B cell (primary cell): ENCODE data around the gene TMEM115. TPM values are rescaled to one million over a fixed set of nuclear protein-coding genes. Genes with fewer than 3 reads are reported as not detected.

ENCODE experiments used
- ATAC-seq: fragments of 200-7000 bp; cut with Tn5 transposase; one replicate; pipeline ENCODE4 v1.10.0; 2021; ENCODE audit warnings: low read depth, mild to moderate bottlenecking, moderate number of reproducible peaks, moderate library complexity
- CTCF ChIA-PET: fragments of 350-600 bp; sonication (Branson Sonifier 250); formaldehyde crosslinking; loops from one replicate; lab custom pipeline; 2021; ENCODE audit warnings: antibody characterized with exemption, inconsistent platforms; lab: Charles Lee
- POLR2A ChIA-PET: fragments of 350-600 bp; sonication (Branson Sonifier 250); formaldehyde crosslinking; loops from one replicate; lab custom pipeline; 2021; ENCODE audit warnings: antibody characterized with exemption; lab: Charles Lee
- DNase-seq: peaks from one replicate; pipeline ENCODE4 v3.0.0; 2013
- H2AFZ ChIP-seq: 2 replicates; pipeline ENCODE4 v1.6.1; 2012; ENCODE audit warnings: mild to moderate bottlenecking, low read depth, low read length; ENCODE audit not compliant: insufficient read depth, poor library complexity, severe bottlenecking
- H3K27ac ChIP-seq, 2 donors: 1 replicate in 1 of 2; 2 replicates in 1 of 2; pipeline ENCODE4 v1.5.1; 2012 to 2013; ENCODE audit warnings: low read length in 2 of 2, mild to moderate bottlenecking in 2 of 2, moderate library complexity in 1 of 2
- H3K27me3 ChIP-seq, 4 experiments: fragments of 200-600 bp in 1 of 4; sonication (generic) in 1 of 4; replicated peaks in 1 of 4; 1 replicate in 2 of 4; 2 replicates in 2 of 4; pipeline versions ENCODE4 v1.6.1 to v1.7.0; 2013 to 2016; ENCODE audit warnings: low read length in 3 of 4, mild to moderate bottlenecking in 2 of 4, mixed read lengths in 1 of 4, moderate library complexity in 1 of 4; ENCODE audit not compliant: insufficient read depth in 4 of 4, control insufficient read depth in 3 of 4; ENCODE audit errors: control extremely low read depth in 1 of 4
- H3K36me3 ChIP-seq, 2 experiments: replicated peaks in 1 of 2; 1 replicate in 1 of 2; 2 replicates in 1 of 2; pipeline versions ENCODE4 v1.6.1 to v1.7.1; 2013; ENCODE audit warnings: low read length in 1 of 2; ENCODE audit not compliant: insufficient read depth in 2 of 2, control insufficient read depth in 1 of 2; ENCODE audit errors: control extremely low read depth in 1 of 2, extremely low read depth in 1 of 2
- H3K4me1 ChIP-seq, 2 donors: fragments of 200-600 bp in 1 of 2; sonication (generic) in 1 of 2; 1 replicate in 1 of 2; 2 replicates in 1 of 2; pipeline versions ENCODE4 v1.5.1 to v1.6.1; 2013 to 2017; ENCODE audit warnings: low read length in 2 of 2; ENCODE audit not compliant: control insufficient read depth in 2 of 2, insufficient read depth in 2 of 2
- H3K4me2 ChIP-seq: replicated peaks from 2 replicates; pipeline ENCODE3; 2012; ENCODE audit warnings: mild to moderate bottlenecking, low read depth, low read length; ENCODE audit not compliant: poor library complexity, severe bottlenecking
- H3K4me3 ChIP-seq, 5 experiments: fragments of 200-600 bp in 1 of 5; sonication (generic) in 1 of 5; 1 replicate in 3 of 5; 2 replicates in 2 of 5; pipeline versions ENCODE4 v1.5.1 to v1.7.0; 2011 to 2016; ENCODE audit warnings: low read length in 4 of 5, mild to moderate bottlenecking in 4 of 5, low read depth in 2 of 5, control low read depth in 1 of 5, moderate library complexity in 1 of 5; ENCODE audit not compliant: insufficient read depth in 1 of 5; ENCODE audit errors: control extremely low read depth in 1 of 5, extremely low read depth in 1 of 5
- H3K79me2 ChIP-seq: fragments of 200-600 bp; sonication (generic); one replicate; pipeline ENCODE4 v1.6.0; 2016; ENCODE audit warnings: low read length; ENCODE audit not compliant: control insufficient read depth, insufficient read depth
- H3K9ac ChIP-seq: fragments of 200-600 bp; sonication (generic); 2 replicates; pipeline ENCODE4 v1.6.1; 2017; ENCODE audit warnings: mild to moderate bottlenecking, low read length, moderate library complexity
- H3K9me3 ChIP-seq, 3 donors: one replicate each; pipeline versions ENCODE4 v1.6.1 to v1.7.1; 2013; ENCODE audit warnings: low read length in 2 of 3; ENCODE audit not compliant: control insufficient read depth in 2 of 3, insufficient read depth in 1 of 3; ENCODE audit errors: control extremely low read depth in 1 of 3
- H4K20me1 ChIP-seq: 2 replicates; pipeline ENCODE4 v1.6.0; 2012; ENCODE audit warnings: mild to moderate bottlenecking, low read length; ENCODE audit not compliant: insufficient read depth, control insufficient read depth, poor library complexity, severe bottlenecking
- H3K27ac Mint-ChIP-seq: one replicate; pipeline ENCODE4 v1.8.0; 2021; ENCODE audit warnings: mixed read lengths
- H3K27me3 Mint-ChIP-seq: one replicate; pipeline ENCODE4 v1.8.0; 2021; ENCODE audit warnings: mixed read lengths
- H3K4me1 Mint-ChIP-seq: one replicate; pipeline ENCODE4 v1.8.0; 2021; ENCODE audit warnings: mixed read lengths
- H3K4me3 Mint-ChIP-seq: one replicate; pipeline ENCODE4 v1.8.0; 2021; ENCODE audit warnings: mixed read lengths
- H3K9me3 Mint-ChIP-seq: one replicate; pipeline ENCODE4 v1.8.0; 2022; ENCODE audit warnings: mixed read lengths; ENCODE audit not compliant: insufficient read depth
- WGBS: methylation state at CpG from one replicate; pipeline ENCODE4 v1.1.5; 2013; ENCODE audit warnings: missing lambda C conversion rate; ENCODE audit not compliant: insufficient coverage; 5-methylcytosine and 5-hydroxymethylcytosine counted together
- intact Hi-C: fragments of 100-400 bp; cut with micrococcal nuclease; formaldehyde crosslinking; loops from one replicate; pipeline ENCODE4 v1.10.0; 2022
- polyA minus RNA-seq: library from RNA; depleted of rRNA, polyadenylated mRNA; stranded (reverse); fragments of >200 nt; gene quantifications from 2 replicates; pipeline ENCODE4 v1.2.3, GENCODE V29; 2012
- polyA plus RNA-seq: library from polyadenylated mRNA; depleted of rRNA; stranded (reverse); fragments of >200 nt; gene quantifications from 2 replicates; pipeline ENCODE4 v1.2.3, GENCODE V29; 2012
- total RNA-seq, 2 donors: library from RNA; stranded (reverse); fragments of 120-200 nt in 1 of 2; gene quantifications; 1 replicate in 1 of 2; 2 replicates in 1 of 2; pipeline versions ENCODE4 v1.2.3 to v1.2.4, GENCODE V29; 2013 to 2022
- TF ChIP-seq, protein P1 (sequence below): fragments of 200-600 bp; IDR thresholded peaks from one replicate; pipeline ENCODE4 v1.8.0; 2022; ENCODE audit warnings: antibody characterized with exemption, mild to moderate bottlenecking

The TMEM115 gene, protein sequence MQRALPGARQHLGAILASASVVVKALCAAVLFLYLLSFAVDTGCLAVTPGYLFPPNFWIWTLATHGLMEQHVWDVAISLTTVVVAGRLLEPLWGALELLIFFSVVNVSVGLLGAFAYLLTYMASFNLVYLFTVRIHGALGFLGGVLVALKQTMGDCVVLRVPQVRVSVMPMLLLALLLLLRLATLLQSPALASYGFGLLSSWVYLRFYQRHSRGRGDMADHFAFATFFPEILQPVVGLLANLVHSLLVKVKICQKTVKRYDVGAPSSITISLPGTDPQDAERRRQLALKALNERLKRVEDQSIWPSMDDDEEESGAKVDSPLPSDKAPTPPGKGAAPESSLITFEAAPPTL
- total RNA-seq (26.2 and 27.2 TPM in 2 replicates), polyA plus RNA-seq (10.6 and 19.8 TPM in 2 replicates), polyA minus RNA-seq (29.6 and 30.5 TPM in 2 replicates)
- 19.7 TPM for total RNA-seq (2013)

DNA sequence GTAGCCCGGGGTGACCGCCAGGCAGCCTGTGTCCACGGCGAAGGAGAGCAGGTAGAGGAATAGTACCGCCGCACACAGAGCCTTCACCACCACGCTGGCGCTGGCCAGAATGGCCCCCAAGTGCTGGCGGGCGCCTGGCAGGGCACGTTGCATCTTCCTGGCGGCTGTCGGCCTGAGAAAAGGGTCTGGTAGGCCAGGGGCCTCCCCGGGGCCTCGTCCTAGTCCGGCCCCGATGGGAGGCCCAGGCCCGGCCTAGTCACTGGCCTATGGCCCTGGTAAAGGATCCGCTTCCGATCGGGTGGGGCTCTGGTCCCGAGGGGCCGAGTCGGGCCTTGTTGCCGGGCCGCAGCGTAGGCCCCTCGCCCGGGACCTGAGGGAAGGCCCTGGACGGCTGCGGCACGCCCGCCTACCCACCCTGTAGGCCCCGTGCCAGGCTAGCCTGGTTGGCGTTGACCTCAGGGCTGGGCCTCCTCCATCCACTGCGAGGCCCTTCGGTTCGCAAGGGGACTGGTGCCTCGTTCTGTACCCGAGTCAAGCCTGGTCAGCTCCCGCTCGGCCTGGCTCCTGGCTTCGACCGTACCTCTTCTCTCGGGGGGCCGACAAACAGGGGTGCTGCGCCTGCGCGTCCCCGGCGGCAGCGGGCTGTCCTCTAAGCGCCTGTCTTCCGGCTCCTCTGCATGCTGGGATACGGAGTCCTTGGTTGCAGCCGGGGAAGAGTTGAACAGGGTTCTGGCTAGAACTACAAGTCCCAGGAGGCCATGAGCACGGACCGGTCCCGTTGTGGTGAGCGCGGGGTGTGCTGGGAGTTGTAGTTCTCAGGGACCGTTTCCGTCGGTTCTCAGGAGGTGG is at the start of gene TMEM115:
Gene TMEM115, minus strand, starts transcription at position 611 of the 849 bp plus-strand sequence. Its CDS starts 458 bp downstream, at position 153.
- Histone ChIP-seq H3K36me3 (peaks cover 5 to 28% of the 10 kb centered on the region in 2 experiments), H4K20me1 (peaks cover 49% of the 10 kb centered on the region), H2AFZ (peak within 1 kb of the TSS; percentile 80), H3K4me3 (peak within 1 kb of the TSS; percentile 19 to 93 (median 85)), H3K4me2 (peak within 1 kb of the TSS; percentile 94), H3K4me1 (peaks cover 28 to 40% of the 10 kb centered on the region in 2 donors), H3K27ac (peak within 1 kb of the TSS; percentile 60 to 81), H3K9ac (peak within 1 kb of the TSS; percentile 74), H3K79me2 (peaks cover 46% of the 10 kb centered on the region), H3K9me3 (no peaks in the 10 kb centered on the region), H3K27me3 (no peaks in the 10 kb centered on the region)
- Mint-ChIP-seq H3K27me3 (no peaks in the 10 kb centered on the region), H3K4me1 (peaks cover 50% of the 10 kb centered on the region), H3K4me3 (peak within 1 kb of the TSS; percentile 99), H3K27ac (peak within 1 kb of the TSS; percentile 96), H3K9me3 (no peaks in the 10 kb centered on the region)
- ATAC-seq (peak; percentile 100), DNase-seq (peak; percentile 96)
- ChIA-PET POLR2A (interaction anchor here (1.3 to 1.6 kb wide), 3 partner anchors 8 to 22 kb away, joined by 4 to 8 read pairs (median 6); partner anchors contain the start of genes CYB561D2 and NPRL2), CTCF (interaction anchor here (0.9 to 5.2 kb wide), 2 partner anchors 11 to 68 kb away, joined by 3 to 27 read pairs; no protein-coding TSS in a partner anchor)
- intact Hi-C loops = loop anchor here (1.0 to 2.0 kb wide), 8 partner anchors 8 to 1026 kb away; partner anchors contain the start of genes HEMK1, HYAL3, IFRD2 and MANF
- WGBS = 2% methylated on average over 61 of the region's 64 CpGs
- TF ChIP-seq, protein P1, sequence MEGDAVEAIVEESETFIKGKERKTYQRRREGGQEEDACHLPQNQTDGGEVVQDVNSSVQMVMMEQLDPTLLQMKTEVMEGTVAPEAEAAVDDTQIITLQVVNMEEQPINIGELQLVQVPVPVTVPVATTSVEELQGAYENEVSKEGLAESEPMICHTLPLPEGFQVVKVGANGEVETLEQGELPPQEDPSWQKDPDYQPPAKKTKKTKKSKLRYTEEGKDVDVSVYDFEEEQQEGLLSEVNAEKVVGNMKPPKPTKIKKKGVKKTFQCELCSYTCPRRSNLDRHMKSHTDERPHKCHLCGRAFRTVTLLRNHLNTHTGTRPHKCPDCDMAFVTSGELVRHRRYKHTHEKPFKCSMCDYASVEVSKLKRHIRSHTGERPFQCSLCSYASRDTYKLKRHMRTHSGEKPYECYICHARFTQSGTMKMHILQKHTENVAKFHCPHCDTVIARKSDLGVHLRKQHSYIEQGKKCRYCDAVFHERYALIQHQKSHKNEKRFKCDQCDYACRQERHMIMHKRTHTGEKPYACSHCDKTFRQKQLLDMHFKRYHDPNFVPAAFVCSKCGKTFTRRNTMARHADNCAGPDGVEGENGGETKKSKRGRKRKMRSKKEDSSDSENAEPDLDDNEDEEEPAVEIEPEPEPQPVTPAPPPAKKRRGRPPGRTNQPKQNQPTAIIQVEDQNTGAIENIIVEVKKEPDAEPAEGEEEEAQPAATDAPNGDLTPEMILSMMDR = no peak
